ENCODE measurements around the gene UMODL1.

DNA sequence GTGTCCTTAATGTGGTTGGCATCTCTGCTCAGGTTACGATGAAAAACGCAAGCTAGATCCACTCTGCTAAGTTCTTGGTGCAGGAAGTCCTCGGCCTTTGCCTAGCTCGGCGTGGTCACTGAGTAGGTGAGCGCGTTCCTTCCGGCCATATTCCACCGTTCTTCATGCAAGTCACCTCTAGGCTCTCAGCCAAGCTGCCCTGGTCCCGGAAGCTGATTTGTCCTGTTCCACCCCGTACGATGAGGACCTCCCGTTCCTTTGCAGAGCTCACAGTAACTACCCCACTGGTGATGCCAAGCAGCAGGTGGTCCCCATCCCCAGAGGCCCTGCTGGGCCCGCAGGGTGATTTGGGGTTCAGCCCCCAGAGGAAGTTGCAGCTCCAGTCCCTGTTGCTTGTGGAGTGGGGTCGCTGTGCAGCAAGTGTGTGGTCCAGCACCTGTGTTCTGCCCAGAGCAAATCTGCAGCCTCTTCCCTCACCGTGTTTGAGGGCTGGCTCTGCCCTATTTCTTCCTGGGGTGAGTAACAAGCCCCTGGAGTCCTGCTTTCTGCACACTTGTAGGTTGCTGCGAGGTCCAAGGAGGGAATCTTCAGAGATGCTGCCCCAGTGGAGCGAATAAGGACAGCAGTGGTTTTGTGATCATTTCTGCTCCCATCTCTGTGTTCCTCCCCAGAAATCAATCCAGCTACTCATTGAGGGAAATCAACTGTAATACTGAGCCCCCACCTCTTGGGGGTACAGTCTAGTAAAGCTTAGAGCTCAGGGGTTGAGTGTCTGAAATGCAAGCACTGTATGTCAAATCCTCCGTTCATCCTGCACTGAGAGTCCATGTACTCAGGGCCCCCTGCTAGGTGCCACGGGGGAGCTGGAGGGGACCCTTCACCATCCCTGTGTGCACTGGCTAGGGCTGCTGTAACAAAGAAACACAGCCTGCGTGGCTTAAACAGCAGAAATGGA is 2.3 kb downstream of the UMODL1 start:
- TF ChIP-seq, protein P1, sequence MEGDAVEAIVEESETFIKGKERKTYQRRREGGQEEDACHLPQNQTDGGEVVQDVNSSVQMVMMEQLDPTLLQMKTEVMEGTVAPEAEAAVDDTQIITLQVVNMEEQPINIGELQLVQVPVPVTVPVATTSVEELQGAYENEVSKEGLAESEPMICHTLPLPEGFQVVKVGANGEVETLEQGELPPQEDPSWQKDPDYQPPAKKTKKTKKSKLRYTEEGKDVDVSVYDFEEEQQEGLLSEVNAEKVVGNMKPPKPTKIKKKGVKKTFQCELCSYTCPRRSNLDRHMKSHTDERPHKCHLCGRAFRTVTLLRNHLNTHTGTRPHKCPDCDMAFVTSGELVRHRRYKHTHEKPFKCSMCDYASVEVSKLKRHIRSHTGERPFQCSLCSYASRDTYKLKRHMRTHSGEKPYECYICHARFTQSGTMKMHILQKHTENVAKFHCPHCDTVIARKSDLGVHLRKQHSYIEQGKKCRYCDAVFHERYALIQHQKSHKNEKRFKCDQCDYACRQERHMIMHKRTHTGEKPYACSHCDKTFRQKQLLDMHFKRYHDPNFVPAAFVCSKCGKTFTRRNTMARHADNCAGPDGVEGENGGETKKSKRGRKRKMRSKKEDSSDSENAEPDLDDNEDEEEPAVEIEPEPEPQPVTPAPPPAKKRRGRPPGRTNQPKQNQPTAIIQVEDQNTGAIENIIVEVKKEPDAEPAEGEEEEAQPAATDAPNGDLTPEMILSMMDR (IDR thresholded peaks at IDR 0.05), result no peak
- TF ChIP-seq EZH2phosphoT487 (IDR thresholded peaks at IDR 0.05), result no peak
- no peak for TF ChIP-seq EZH2 (IDR thresholded peaks at IDR 0.05)
